Activated CD4-positive, CD25-positive, alpha-beta regulatory T cell treated with anti-CD3 and anti-CD28 coated beads, Interleukin-2, amount 50 U/mL, for 24 hours (primary cell): ENCODE results near the gene RNASE13.
A peak's percentile ranks its signal among the peaks of the same experiment; 100 is the strongest.

ENCODE experiments used
- ATAC-seq, 2 donors: fragments of 150-1000 bp; cut with Tn5 transposase; one replicate each; pipeline ENCODE4 v1.10.0; 2021; ENCODE audit warnings: mild to moderate bottlenecking in 1 of 2, moderate library complexity in 1 of 2

RNASE13 gene

GRCh38 chr14:21063479-21063878, 28.9 kb upstream of the RNASE13 start:
- ATAC-seq: no peak

- ATAC-seq: no peak
Observed at GRCh38 chr14:21061347-21061668, 26.7 kb upstream of the RNASE13 start.

GRCh38 chr14:21060614-21061346, 26.2 kb upstream of the RNASE13 start:
- no peak for ATAC-seq

GRCh38 chr14:21059842-21060613, 25.4 kb upstream of the RNASE13 start:
- ATAC-seq: no peak

GRCh38 chr14:21058903-21059302, 24.3 kb upstream of the RNASE13 start:
- ATAC-seq: no peak

GRCh38 chr14:21057803-21058675, 23.4 kb upstream of the RNASE13 start, which contains the start of gene RNASE8:
RNASE8 (plus strand) TSS chr14:21057822; CDS start chr14:21057893, 71 bp downstream.
- no peak for ATAC-seq

GRCh38 chr14:21056520-21057163, 22.0 kb upstream of the RNASE13 start:
- no peak for ATAC-seq

- no peak for ATAC-seq
Observed at GRCh38 chr14:21055432-21056117, 21.0 kb upstream of the RNASE13 start.

GRCh38 chr14:21054768-21055145, 20.1 kb upstream of the RNASE13 start:
- ATAC-seq: no peak

GRCh38 chr14:21054123-21054767, 19.6 kb upstream of the RNASE13 start:
- ATAC-seq: peak in 1 of 2 donors; percentile 36

GRCh38 chr14:21053184-21054122, 18.8 kb upstream of the RNASE13 start:
- ATAC-seq: no peak

- no peak for ATAC-seq
Observed at GRCh38 chr14:21050597-21050996, 16.0 kb upstream of the RNASE13 start.

- ATAC-seq: no peak
Observed at GRCh38 chr14:21049271-21049673, 14.7 kb upstream of the RNASE13 start.

- ATAC-seq: no peak
Observed at GRCh38 chr14:21048638-21049037, 14.0 kb upstream of the RNASE13 start.

- no peak for ATAC-seq
Observed at GRCh38 chr14:21047378-21047781, 12.8 kb upstream of the RNASE13 start.

- no peak for ATAC-seq
Observed at GRCh38 chr14:21043974-21044618, 9.5 kb upstream of the RNASE13 start.

GRCh38 chr14:21043387-21043973, 8.9 kb upstream of the RNASE13 start:
- no peak for ATAC-seq

GRCh38 chr14:21042918-21043317, 8.3 kb upstream of the RNASE13 start:
- ATAC-seq: no peak

- ATAC-seq: no peak
Observed at GRCh38 chr14:21041676-21042433, 7.2 kb upstream of the RNASE13 start, which contains the start of gene RNASE7. RNASE7 (plus strand) TSS chr14:21042362; CDS start chr14:21042993, 631 bp downstream.
